Type B pancreatic cell (in vitro differentiated cells): ENCODE results near the gene PRIMA1. TPM values are rescaled to one million over a fixed set of nuclear protein-coding genes. Genes with fewer than 3 reads are reported as not detected.

Source experiments
- DNase-seq: peaks from one replicate; pipeline ENCODE4 v3.0.0; 2021; ENCODE audit warnings: mixed read lengths; ENCODE audit not compliant: unreplicated experiment; ENCODE audit errors: extremely low spot score
- H3K27ac Mint-ChIP-seq: 2 replicates; pipeline ENCODE4 v1.8.0; 2021; ENCODE audit warnings: mild to moderate bottlenecking, mixed read lengths
- H3K27me3 Mint-ChIP-seq: 2 replicates; pipeline ENCODE4 v1.8.0; 2021; ENCODE audit warnings: mixed read lengths
- H3K36me3 Mint-ChIP-seq: 2 replicates; pipeline ENCODE4 v1.8.0; 2021; ENCODE audit warnings: mixed read lengths
- H3K4me1 Mint-ChIP-seq: one replicate; pipeline ENCODE4 v1.8.0; 2021; ENCODE audit warnings: mixed read lengths; ENCODE audit not compliant: unreplicated experiment
- H3K4me3 Mint-ChIP-seq: 2 replicates; pipeline ENCODE4 v1.8.0; 2021; ENCODE audit warnings: mild to moderate bottlenecking, mixed read lengths
- H3K9me3 Mint-ChIP-seq: 2 replicates; pipeline ENCODE4 v1.8.0; 2021; ENCODE audit warnings: mixed read lengths
- CTCF ChIP-seq: fragments of 200-600 bp; sonication (generic); conservative IDR thresholded peaks from 2 replicates; pipeline ENCODE4 v1.5.0; 2021; ENCODE audit warnings: antibody characterized with exemption, mild to moderate bottlenecking
- total RNA-seq: library from RNA; stranded (reverse); gene quantifications from 2 replicates; pipeline ENCODE4 v1.2.1, GENCODE V29; 2021; ENCODE audit warnings: low replicate concordance

The PRIMA1 gene
- total RNA-seq, 1 donor from 2014 or later, result 1.7 TPM

GRCh38 chr14:93743270-93744060 lies 44.8 kb downstream of the PRIMA1 start:
- Mint-ChIP-seq H3K27ac (no peak overlapping the region), H3K9me3 (no peaks in the 10 kb centered on the region)
- no peak for DNase-seq

GRCh38 chr14:93742761-93743160 lies 45.5 kb downstream of the PRIMA1 start:
- TF ChIP-seq CTCF, result no peak
- Mint-ChIP-seq H3K27me3 (peaks cover 16% of the 10 kb centered on the region), H3K4me3 (no peak overlapping the region), H3K27ac (no peak overlapping the region), H3K4me1 (peaks cover 31% of the 10 kb centered on the region), H3K9me3 (no peaks in the 10 kb centered on the region), H3K36me3 (no peaks in the 10 kb centered on the region)
- no peak for DNase-seq

More at GRCh38 chr14:93743270-93744060, 44.8 kb downstream of the PRIMA1 start:
- H3K4me3 Mint-ChIP-seq, result no peak overlapping the region
- no peaks in the 10 kb centered on the region for H3K36me3 Mint-ChIP-seq
- TF ChIP-seq CTCF, result no peak
- H3K27me3 Mint-ChIP-seq, result peaks cover 19% of the 10 kb centered on the region
- H3K4me1 Mint-ChIP-seq, result peaks cover 35% of the 10 kb centered on the region

GRCh38 chr14:93741556-93742230 lies 46.6 kb downstream of the PRIMA1 start:
- no peak for DNase-seq
- Mint-ChIP-seq H3K27ac (no peak overlapping the region), H3K4me1 (peaks cover 22% of the 10 kb centered on the region), H3K36me3 (no peaks in the 10 kb centered on the region), H3K9me3 (no peaks in the 10 kb centered on the region), H3K27me3 (peaks cover 10% of the 10 kb centered on the region), H3K4me3 (no peak overlapping the region)
- no peak for TF ChIP-seq CTCF

GRCh38 chr14:93737634-93738033 lies 50.7 kb downstream of the PRIMA1 start:
- H3K9me3 Mint-ChIP-seq, result no peaks in the 10 kb centered on the region

GRCh38 chr14:93736378-93737014 lies 51.8 kb downstream of the PRIMA1 start:
- no peak for DNase-seq
- H3K9me3 Mint-ChIP-seq, result no peaks in the 10 kb centered on the region
- H3K4me1 Mint-ChIP-seq, result peaks cover 5% of the 10 kb centered on the region
- H3K4me3 Mint-ChIP-seq, result no peak overlapping the region
- peaks cover 2% of the 10 kb centered on the region for H3K27me3 Mint-ChIP-seq
- H3K27ac Mint-ChIP-seq, result no peak overlapping the region
- H3K36me3 Mint-ChIP-seq, result no peaks in the 10 kb centered on the region
- TF ChIP-seq CTCF, result peak; percentile 62

More at GRCh38 chr14:93737634-93738033, 50.7 kb downstream of the PRIMA1 start:
- H3K27ac Mint-ChIP-seq, result peak overlapping the region; percentile 11
- no peaks in the 10 kb centered on the region for H3K36me3 Mint-ChIP-seq
- H3K4me1 Mint-ChIP-seq, result peaks cover 6% of the 10 kb centered on the region
- H3K4me3 Mint-ChIP-seq, result no peak overlapping the region
- TF ChIP-seq CTCF, result no peak
- H3K27me3 Mint-ChIP-seq, result peaks cover 3% of the 10 kb centered on the region
- no peak for DNase-seq
